Astrocyte (in vitro differentiated cells and primary cell): Measurements from ENCODE around the gene CYP39A1.

Source experiments
- EZH2 ChIP-seq: IDR thresholded peaks from 2 replicates; pipeline ENCODE4 v1.6.1; 2012; ENCODE audit warnings: mild to moderate bottlenecking, low read length, inconsistent platforms; ENCODE audit not compliant: insufficient read depth
- TF ChIP-seq, protein P1 (sequence below): IDR thresholded peaks from 2 replicates; pipeline ENCODE4 v1.5.1; 2011; ENCODE audit warnings: low read depth, mild to moderate bottlenecking, inconsistent platforms, low read length, moderate library complexity; ENCODE audit not compliant: insufficient read depth

DNA sequence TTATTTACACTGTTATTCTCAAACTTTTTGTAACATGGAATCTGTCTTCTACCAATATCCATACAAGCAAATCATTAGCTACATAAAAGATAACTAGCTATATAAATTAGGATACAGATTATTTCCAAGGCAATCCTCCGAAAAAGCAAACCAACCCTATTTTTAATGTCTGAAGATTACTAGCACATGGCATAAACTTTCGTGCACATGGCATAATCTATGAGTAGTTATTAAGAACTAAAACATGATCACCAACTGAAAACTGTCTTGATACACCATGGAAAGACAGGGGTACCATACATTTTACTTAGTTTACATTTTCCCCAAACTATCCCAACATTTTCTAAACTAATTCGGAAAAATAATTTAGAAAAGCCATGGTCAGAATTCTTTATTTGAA, 54.4 kb downstream of the CYP39A1 start:
- TF ChIP-seq, protein P1, sequence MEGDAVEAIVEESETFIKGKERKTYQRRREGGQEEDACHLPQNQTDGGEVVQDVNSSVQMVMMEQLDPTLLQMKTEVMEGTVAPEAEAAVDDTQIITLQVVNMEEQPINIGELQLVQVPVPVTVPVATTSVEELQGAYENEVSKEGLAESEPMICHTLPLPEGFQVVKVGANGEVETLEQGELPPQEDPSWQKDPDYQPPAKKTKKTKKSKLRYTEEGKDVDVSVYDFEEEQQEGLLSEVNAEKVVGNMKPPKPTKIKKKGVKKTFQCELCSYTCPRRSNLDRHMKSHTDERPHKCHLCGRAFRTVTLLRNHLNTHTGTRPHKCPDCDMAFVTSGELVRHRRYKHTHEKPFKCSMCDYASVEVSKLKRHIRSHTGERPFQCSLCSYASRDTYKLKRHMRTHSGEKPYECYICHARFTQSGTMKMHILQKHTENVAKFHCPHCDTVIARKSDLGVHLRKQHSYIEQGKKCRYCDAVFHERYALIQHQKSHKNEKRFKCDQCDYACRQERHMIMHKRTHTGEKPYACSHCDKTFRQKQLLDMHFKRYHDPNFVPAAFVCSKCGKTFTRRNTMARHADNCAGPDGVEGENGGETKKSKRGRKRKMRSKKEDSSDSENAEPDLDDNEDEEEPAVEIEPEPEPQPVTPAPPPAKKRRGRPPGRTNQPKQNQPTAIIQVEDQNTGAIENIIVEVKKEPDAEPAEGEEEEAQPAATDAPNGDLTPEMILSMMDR: no peak
- no peak for TF ChIP-seq EZH2
